Glutamatergic neuron (in vitro differentiated cells): ENCODE results near the gene ZFHX3. TPM values are rescaled to one million over a fixed set of nuclear protein-coding genes. Genes with fewer than 3 reads are reported as not detected.

Experiments
- DNase-seq: peaks from one replicate; pipeline ENCODE4 v3.0.0; 2022
- H3K27ac Mint-ChIP-seq: one replicate; pipeline ENCODE4 v1.8.0; 2020; ENCODE audit warnings: mild to moderate bottlenecking, mixed read lengths, inconsistent platforms; ENCODE audit not compliant: unreplicated experiment
- H3K27me3 Mint-ChIP-seq: one replicate; pipeline ENCODE4 v1.8.0; 2020; ENCODE audit warnings: mild to moderate bottlenecking, moderate library complexity, mixed read lengths, inconsistent platforms; ENCODE audit not compliant: unreplicated experiment
- H3K36me3 Mint-ChIP-seq: one replicate; pipeline ENCODE4 v1.8.0; 2020; ENCODE audit warnings: mild to moderate bottlenecking, mixed read lengths, inconsistent platforms; ENCODE audit not compliant: unreplicated experiment
- H3K4me1 Mint-ChIP-seq: one replicate; pipeline ENCODE4 v1.8.0; 2020; ENCODE audit warnings: mild to moderate bottlenecking, low read depth, mixed read lengths, inconsistent platforms; ENCODE audit not compliant: unreplicated experiment
- H3K4me3 Mint-ChIP-seq: one replicate; pipeline ENCODE4 v1.8.0; 2020; ENCODE audit warnings: mild to moderate bottlenecking, mixed read lengths, inconsistent platforms; ENCODE audit not compliant: unreplicated experiment
- H3K9me3 Mint-ChIP-seq: one replicate; pipeline ENCODE4 v1.8.0; 2020; ENCODE audit warnings: mild to moderate bottlenecking, moderate library complexity, mixed read lengths, inconsistent platforms; ENCODE audit not compliant: unreplicated experiment
- CTCF ChIP-seq: fragments of 200-600 bp; sonication (generic); IDR thresholded peaks from one replicate; pipeline ENCODE4 v1.5.0; 2021; ENCODE audit not compliant: partially characterized antibody, unreplicated experiment
- total RNA-seq: library from RNA; stranded (reverse); fragmentation: NEBNext Ultra II Directional; extraction: Animal tissue kit (Norgen Biotek cat#: 25700); gene quantifications from one replicate; pipeline ENCODE4 v1.2.1, GENCODE V29; 2021; ENCODE audit not compliant: unreplicated experiment

ZFHX3 gene
- total RNA-seq, 1 donor from 2014 or later = 6.8 TPM

DNA sequence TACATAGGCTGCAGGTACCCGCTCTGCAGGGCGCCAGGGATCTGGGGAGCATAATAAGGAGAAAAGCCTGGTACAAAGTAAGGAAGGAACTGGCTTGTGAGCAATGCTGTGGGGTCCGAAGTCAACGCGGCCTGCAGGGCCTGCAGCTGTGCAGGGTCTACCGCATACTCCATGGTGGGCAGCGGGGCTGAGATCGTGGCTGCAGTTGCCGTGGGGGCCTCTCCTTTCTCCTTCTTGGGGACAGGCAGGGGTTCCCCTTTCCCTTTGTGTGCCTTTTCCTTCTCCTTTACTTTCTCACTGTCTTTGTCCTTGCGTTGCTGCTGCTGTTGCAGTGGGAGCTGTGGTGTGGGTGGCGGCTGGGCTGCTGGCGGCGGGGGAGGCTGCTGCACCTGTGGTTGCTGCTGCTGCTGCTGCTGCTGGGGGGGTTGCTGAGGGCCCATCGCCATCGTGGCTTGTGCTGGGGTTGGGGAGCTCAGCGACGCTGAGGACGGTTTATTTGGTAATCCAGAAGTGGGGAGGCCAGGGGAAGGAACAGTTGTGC lies 259.6 kb downstream of the ZFHX3 start:
- TF ChIP-seq CTCF = no peak
- peaks cover 4% of the 10 kb centered on the region for H3K4me1 Mint-ChIP-seq
- DNase-seq = no peak
- H3K27ac Mint-ChIP-seq = peak overlapping the region; percentile 28
- peaks cover 6% of the 10 kb centered on the region for H3K27me3 Mint-ChIP-seq
- no peaks in the 10 kb centered on the region for H3K36me3 Mint-ChIP-seq
- peaks cover 4% of the 10 kb centered on the region for H3K9me3 Mint-ChIP-seq
- H3K4me3 Mint-ChIP-seq = peak overlapping the region; percentile 86

- H3K27me3 Mint-ChIP-seq = peaks cover 6% of the 10 kb centered on the region
- H3K9me3 Mint-ChIP-seq = peaks cover 4% of the 10 kb centered on the region
- H3K36me3 Mint-ChIP-seq = no peaks in the 10 kb centered on the region
- TF ChIP-seq CTCF = no peak
- peak overlapping the region; percentile 86 for H3K4me3 Mint-ChIP-seq
- DNase-seq = peak; percentile 73
- peak overlapping the region; percentile 28 for H3K27ac Mint-ChIP-seq
- peaks cover 4% of the 10 kb centered on the region for H3K4me1 Mint-ChIP-seq
Measured at GRCh38 chr16:72787514-72788268, 260.2 kb downstream of the ZFHX3 start.

- H3K27ac Mint-ChIP-seq = peak overlapping the region; percentile 71
- DNase-seq = no peak
- peaks cover 4% of the 10 kb centered on the region for H3K9me3 Mint-ChIP-seq
- no peak for TF ChIP-seq CTCF
- peak overlapping the region; percentile 86 for H3K4me3 Mint-ChIP-seq
- H3K4me1 Mint-ChIP-seq = peaks cover 4% of the 10 kb centered on the region
- H3K36me3 Mint-ChIP-seq = no peaks in the 10 kb centered on the region
- H3K27me3 Mint-ChIP-seq = peaks cover 6% of the 10 kb centered on the region
Measured at GRCh38 chr16:72787130-72787513, 260.8 kb downstream of the ZFHX3 start.

- DNase-seq = no peak
Measured at GRCh38 chr16:72786606-72787005, 261.3 kb downstream of the ZFHX3 start.

More at GRCh38 chr16:72786606-72787005, 261.3 kb downstream of the ZFHX3 start:
- H3K4me1 Mint-ChIP-seq = peaks cover 4% of the 10 kb centered on the region
- H3K4me3 Mint-ChIP-seq = peak overlapping the region; percentile 86
- no peak overlapping the region for H3K27ac Mint-ChIP-seq
- H3K27me3 Mint-ChIP-seq = peaks cover 6% of the 10 kb centered on the region
- peaks cover 4% of the 10 kb centered on the region for H3K9me3 Mint-ChIP-seq
- no peak for TF ChIP-seq CTCF
- H3K36me3 Mint-ChIP-seq = no peaks in the 10 kb centered on the region
